Measurements from ENCODE around the gene OBSL1. TPM values are rescaled to one million over a fixed set of nuclear protein-coding genes. Genes with fewer than 3 reads are reported as not detected.

Gene OBSL1
- total and polyA plus RNA-seq, 10 of the 15 experiments (the other 5 are each of a cell fraction or from before 2014, with no cell fraction given) = 0.14 to 0.77 TPM; not detected in 8

- intact Hi-C loops (cut with micrococcal nuclease; ENCODE audit: unreplicated experiment) (no loop called here), in situ Hi-C loops (cut with MboI) (loop anchor here (5.0 kb wide), 1 partner anchor 132 kb away; no protein-coding TSS in a partner anchor)
- ATAC-seq (no peak), DNase-seq (ENCODE audit: low read depth, low spot score) (no peak), FAIRE-seq (no peak)
- 29% methylated on average over 5 of the region's 6 CpGs for WGBS (ENCODE audit: insufficient coverage, insufficient replicate concordance, low lambda C conversion rate, missing lambda C conversion rate)
- H3K36me3 ChIP-seq (ENCODE audit: control insufficient read depth in 2 of 2, insufficient read depth in 2 of 2, low read length in 1 of 2) = no peaks in the 10 kb centered on the region
- no peak overlapping the region for H3K4me3 ChIP-seq
- no peaks in the 10 kb centered on the region for H3K79me2 ChIP-seq (ENCODE audit: control insufficient read depth, insufficient read depth, low read length)
- ChIA-PET RAD21 (ENCODE audit: unreplicated experiment) (no interaction called here), POLR2A (no interaction called here), SMC1A (ENCODE audit: uncharacterized antibody, unreplicated experiment) (interaction anchor here (1.1 to 1.8 kb wide), 2 partner anchors 38 to 39 kb away, joined by 3 to 4 read pairs; a partner anchor contains a TSS), CTCF (interaction anchor here (1.1 to 1.5 kb wide), 3 partner anchors 8 to 145 kb away, joined by 3 read pairs; no protein-coding TSS in a partner anchor)
- BruUV-seq (replicated peaks) = no TSS peak
- no peak overlapping the region for H3K9ac ChIP-seq (ENCODE audit: control insufficient read depth, insufficient read depth, low read length)
- no peaks in the 10 kb centered on the region; the same call in 1 of the 2 replicates for H4K20me1 ChIP-seq (ENCODE audit: control insufficient read depth, insufficient read depth)
- no peaks in the 10 kb centered on the region for H3K4me1 ChIP-seq (ENCODE audit: control insufficient read depth, insufficient read depth, low read length)
- H3K27ac ChIP-seq (ENCODE audit: control insufficient read depth, insufficient read depth) = no peak overlapping the region
- no peak overlapping the region for H2AFZ ChIP-seq (ENCODE audit: control insufficient read depth, low read depth, low read length)
- peaks cover 3 to 8% of the 10 kb centered on the region in 2 experiments; a peak in 3 of 4 replicates for H3K27me3 ChIP-seq (replicated peaks in 1 of 2; ENCODE audit: control insufficient read depth in 2 of 2, insufficient read depth in 2 of 2, low read length in 1 of 2)
- no peaks in the 10 kb centered on the region for H3K9me3 ChIP-seq (replicated peaks; ENCODE audit: control insufficient read depth, insufficient read depth, low read length)
- no peak overlapping the region for H3K4me2 ChIP-seq (ENCODE audit: control insufficient read depth, insufficient read depth)
- TF ChIP-seq MYB (IDR thresholded peaks at IDR 0.05; ENCODE audit: borderline replicate concordance, low read depth, low read length) (no peak), CREM (IDR thresholded peaks at IDR 0.05; ENCODE audit: low read depth) (no peak), HDAC2 (IDR thresholded peaks at IDR 0.05) (no peak), MEF2A (IDR thresholded peaks at IDR 0.05; ENCODE audit: insufficient read depth, low read depth, low read length) (no peak), CREB1 (IDR thresholded peaks at IDR 0.05; ENCODE audit: low read depth) (no peak), SUZ12 (IDR thresholded peaks at IDR 0.05; ENCODE audit: unreplicated experiment) (no peak), RAD21 (IDR thresholded peaks at IDR 0.05; ENCODE audit: insufficient read depth, low read depth, low read length) (no peak), PKNOX1 (IDR thresholded peaks at IDR 0.05) (no peak), E2F4 (IDR thresholded peaks at IDR 0.05; ENCODE audit: low read depth, low read length) (no peak), ZBTB40 (IDR thresholded peaks at IDR 0.05; ENCODE audit: borderline replicate concordance) (no peak), NFXL1 (IDR thresholded peaks at IDR 0.05; ENCODE audit: borderline replicate concordance) (no peak), USF1 (IDR thresholded peaks at IDR 0.05; ENCODE audit: borderline replicate concordance, extremely low read length, insufficient read depth, low read depth, low read length) (no peak), CBX3 (IDR thresholded peaks at IDR 0.05; ENCODE audit: borderline replicate concordance, low read depth) (no peak), STAT1 (conservative IDR thresholded peaks at IDR 0.05) (no peak), MLLT1 (IDR thresholded peaks at IDR 0.05) (no peak)
Observed at GRCh38 chr2:219533930-219534661, 37.2 kb downstream of the OBSL1 start.
